ENCODE results near the gene TLK2.
A peak's percentile ranks its signal among the peaks of the same experiment; 100 is the strongest.
"Not testable (repeated sequence)": the region's sequence is repeated elsewhere in the genome, so short reads cannot be mapped to it uniquely, and the experiment has no call there.

The TLK2 gene

DNA sequence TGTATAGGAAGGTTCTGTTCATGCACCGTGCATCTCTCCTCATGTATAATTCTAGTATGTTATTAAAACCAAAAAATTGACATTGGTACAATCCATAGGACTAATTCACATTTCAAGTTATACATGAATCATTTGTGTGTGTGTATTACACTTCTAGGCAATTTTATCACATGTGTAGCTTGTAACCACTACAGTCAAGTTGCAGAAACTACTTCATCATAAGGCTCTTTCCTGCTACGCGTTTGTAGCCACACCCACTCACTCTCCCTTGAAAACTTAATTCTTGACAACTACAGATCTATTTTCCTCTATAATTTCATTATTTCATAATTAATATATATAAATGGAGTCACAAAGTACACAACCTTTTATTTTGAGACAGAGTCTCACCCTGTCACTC is 32.4 kb downstream of the TLK2 start:
- Histone ChIP-seq H3K27ac (ENCODE audit: low read depth in 2 of 2, low read length in 2 of 2) (peak overlapping the region; percentile 38 to 61), H3K4me1 (ENCODE audit: control insufficient read depth in 2 of 2, insufficient read depth in 2 of 2, low read length in 2 of 2) (peaks cover 0 to 19% of the 10 kb centered on the region in 2 donors)
- H3K9me3 ChIP-seq (ENCODE audit: control insufficient read depth in 2 of 2, low read length in 2 of 2); H3K9ac ChIP-seq (ENCODE audit: low read depth in 1 of 2, low read length in 2 of 2); H3K27me3 ChIP-seq (ENCODE audit: control insufficient read depth in 2 of 2, insufficient read depth in 2 of 2, low read length in 2 of 2); H3K4me3 ChIP-seq (ENCODE audit: low read length in 2 of 2); H3K36me3 ChIP-seq (ENCODE audit: control insufficient read depth in 2 of 2, insufficient read depth in 2 of 2, low read length in 2 of 2): not testable (repeated sequence)

DNA sequence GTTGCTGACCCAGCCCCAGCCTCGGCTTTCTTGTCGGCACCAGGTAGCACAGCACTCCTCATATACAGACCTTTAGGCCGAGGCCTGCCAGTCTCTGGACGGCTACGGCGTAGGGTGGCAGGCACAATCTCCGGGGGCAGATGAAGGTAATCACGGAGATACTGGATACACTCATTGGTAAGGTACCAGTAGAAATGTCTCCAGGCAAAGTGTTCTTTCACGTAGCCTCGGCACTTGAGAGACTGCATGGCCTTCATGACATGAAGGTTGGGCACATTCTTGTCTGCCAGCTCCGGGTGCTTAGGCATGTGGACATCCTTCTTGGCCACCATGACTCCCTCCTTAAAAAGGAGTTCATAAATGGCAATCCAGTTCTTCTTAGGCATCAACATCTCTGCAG is 37.8 kb downstream of the TLK2 start:
- H3K4me1 ChIP-seq (ENCODE audit: control insufficient read depth in 2 of 2, insufficient read depth in 2 of 2, low read length in 2 of 2); H3K4me3 ChIP-seq (ENCODE audit: low read length in 2 of 2); H3K9ac ChIP-seq (ENCODE audit: low read depth in 1 of 2, low read length in 2 of 2); H3K27me3 ChIP-seq (ENCODE audit: control insufficient read depth in 2 of 2, insufficient read depth in 2 of 2, low read length in 2 of 2); H3K9me3 ChIP-seq (ENCODE audit: control insufficient read depth in 2 of 2, low read length in 2 of 2); H3K27ac ChIP-seq (ENCODE audit: low read depth in 2 of 2, low read length in 2 of 2); H3K36me3 ChIP-seq (ENCODE audit: control insufficient read depth in 2 of 2, insufficient read depth in 2 of 2, low read length in 2 of 2): not testable (repeated sequence)

DNA sequence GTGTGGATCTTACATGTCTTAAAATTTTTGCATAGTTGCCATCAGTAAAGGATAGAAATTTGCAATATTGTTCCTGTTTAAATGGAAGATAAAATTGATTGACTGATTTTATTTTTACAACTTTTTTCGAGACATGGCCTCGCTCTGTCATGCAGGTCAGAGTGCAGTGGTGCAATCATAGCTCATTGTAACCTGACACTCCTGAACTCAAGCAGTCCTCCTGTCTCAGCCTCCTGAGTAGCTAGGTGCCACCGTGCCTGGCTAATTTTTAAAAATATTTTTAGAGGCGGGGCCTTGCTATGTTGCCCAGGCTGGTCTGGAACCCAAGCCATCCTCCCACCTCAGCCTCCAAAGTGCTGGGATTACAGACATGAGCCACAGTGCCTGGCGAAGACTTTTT is 42.7 kb downstream of the TLK2 start:
- not testable (repeated sequence) for H3K4me3 ChIP-seq (ENCODE audit: low read length in 2 of 2); H3K9ac ChIP-seq (ENCODE audit: low read depth in 1 of 2, low read length in 2 of 2); H3K27me3 ChIP-seq (ENCODE audit: control insufficient read depth in 2 of 2, insufficient read depth in 2 of 2, low read length in 2 of 2); H3K9me3 ChIP-seq (ENCODE audit: control insufficient read depth in 2 of 2, low read length in 2 of 2); H3K27ac ChIP-seq (ENCODE audit: low read depth in 2 of 2, low read length in 2 of 2); H3K4me1 ChIP-seq (ENCODE audit: control insufficient read depth in 2 of 2, insufficient read depth in 2 of 2, low read length in 2 of 2)
- peaks cover 3 to 17% of the 10 kb centered on the region in 2 donors for H3K36me3 ChIP-seq (ENCODE audit: control insufficient read depth in 2 of 2, insufficient read depth in 2 of 2, low read length in 2 of 2)

DNA sequence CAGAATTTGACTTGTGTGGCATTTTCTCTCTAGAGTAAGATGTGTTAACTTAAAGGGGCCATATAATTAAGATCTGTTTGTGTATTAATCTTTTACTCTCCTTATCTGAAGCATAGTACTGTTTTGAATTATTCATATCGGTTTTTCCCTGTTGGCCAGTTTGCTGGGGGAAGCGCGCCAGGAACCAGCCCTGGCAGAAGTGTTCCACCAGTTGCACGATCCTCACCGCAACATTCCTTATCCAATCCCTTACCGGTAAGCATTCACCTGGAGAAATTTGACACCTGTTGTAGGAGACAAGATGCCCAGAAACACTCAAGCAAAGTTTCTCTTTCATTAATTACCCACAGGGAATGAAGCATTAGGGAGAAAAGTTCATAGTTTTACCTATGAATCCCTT is 45.5 kb downstream of the TLK2 start:
- not testable (repeated sequence) for H3K4me1 ChIP-seq (ENCODE audit: control insufficient read depth in 2 of 2, insufficient read depth in 2 of 2, low read length in 2 of 2); H3K9me3 ChIP-seq (ENCODE audit: control insufficient read depth in 2 of 2, low read length in 2 of 2); H3K4me3 ChIP-seq (ENCODE audit: low read length in 2 of 2); H3K9ac ChIP-seq (ENCODE audit: low read depth in 1 of 2, low read length in 2 of 2); H3K27ac ChIP-seq (ENCODE audit: low read depth in 2 of 2, low read length in 2 of 2); H3K27me3 ChIP-seq (ENCODE audit: control insufficient read depth in 2 of 2, insufficient read depth in 2 of 2, low read length in 2 of 2)
- peaks cover 3 to 18% of the 10 kb centered on the region in 2 donors for H3K36me3 ChIP-seq (ENCODE audit: control insufficient read depth in 2 of 2, insufficient read depth in 2 of 2, low read length in 2 of 2)

DNA sequence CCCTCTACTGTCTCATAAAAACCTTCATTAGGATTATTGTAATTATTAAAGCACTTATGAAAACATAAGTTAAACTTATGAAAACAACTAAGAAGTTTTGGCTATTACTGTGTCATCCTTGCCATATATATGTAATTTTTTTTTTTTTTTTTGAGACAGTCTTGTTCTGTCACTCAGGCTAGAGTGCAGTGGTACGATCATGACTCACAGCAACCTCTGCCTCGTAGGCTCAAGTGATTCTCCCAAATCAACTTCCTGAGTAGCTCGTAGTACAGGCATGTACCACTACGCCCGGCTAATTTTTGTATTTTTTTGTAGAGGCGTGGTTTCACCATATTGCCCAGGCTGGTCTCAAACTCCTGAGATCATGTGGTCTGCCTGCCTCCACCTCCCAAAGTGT is 46.7 kb downstream of the TLK2 start:
- H3K4me1 ChIP-seq (ENCODE audit: control insufficient read depth in 2 of 2, insufficient read depth in 2 of 2, low read length in 2 of 2); H3K27ac ChIP-seq (ENCODE audit: low read depth in 2 of 2, low read length in 2 of 2); H3K9me3 ChIP-seq (ENCODE audit: control insufficient read depth in 2 of 2, low read length in 2 of 2); H3K9ac ChIP-seq (ENCODE audit: low read depth in 1 of 2, low read length in 2 of 2); H3K4me3 ChIP-seq (ENCODE audit: low read length in 2 of 2); H3K27me3 ChIP-seq (ENCODE audit: control insufficient read depth in 2 of 2, insufficient read depth in 2 of 2, low read length in 2 of 2): not testable (repeated sequence)
- peaks cover 3 to 18% of the 10 kb centered on the region in 2 donors for H3K36me3 ChIP-seq (ENCODE audit: control insufficient read depth in 2 of 2, insufficient read depth in 2 of 2, low read length in 2 of 2)

DNA sequence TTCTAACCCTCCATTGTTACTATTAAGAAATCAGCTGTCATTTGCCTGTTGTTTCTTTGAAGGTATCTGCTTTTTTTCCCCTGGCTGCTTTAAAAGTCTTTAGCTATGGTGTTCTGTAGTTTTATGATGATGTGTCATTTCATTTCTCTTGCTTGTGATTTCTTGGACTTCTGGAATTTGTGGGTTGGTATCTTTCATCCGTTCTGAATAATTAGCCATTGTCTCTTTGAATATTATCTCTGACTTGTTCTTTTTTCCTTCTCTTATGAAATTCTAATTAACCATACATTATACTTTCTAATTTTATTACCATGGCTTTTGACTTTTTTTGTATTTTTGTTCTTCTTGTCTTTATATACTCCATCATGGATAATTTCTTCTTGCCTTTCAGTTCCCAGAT is 52.3 kb downstream of the TLK2 start:
- H3K4me1 ChIP-seq (ENCODE audit: control insufficient read depth in 2 of 2, insufficient read depth in 2 of 2, low read length in 2 of 2); H3K9me3 ChIP-seq (ENCODE audit: control insufficient read depth in 2 of 2, low read length in 2 of 2); H3K4me3 ChIP-seq (ENCODE audit: low read length in 2 of 2); H3K9ac ChIP-seq (ENCODE audit: low read depth in 1 of 2, low read length in 2 of 2); H3K27ac ChIP-seq (ENCODE audit: low read depth in 2 of 2, low read length in 2 of 2); H3K27me3 ChIP-seq (ENCODE audit: control insufficient read depth in 2 of 2, insufficient read depth in 2 of 2, low read length in 2 of 2); H3K36me3 ChIP-seq (ENCODE audit: control insufficient read depth in 2 of 2, insufficient read depth in 2 of 2, low read length in 2 of 2): not testable (repeated sequence)

DNA sequence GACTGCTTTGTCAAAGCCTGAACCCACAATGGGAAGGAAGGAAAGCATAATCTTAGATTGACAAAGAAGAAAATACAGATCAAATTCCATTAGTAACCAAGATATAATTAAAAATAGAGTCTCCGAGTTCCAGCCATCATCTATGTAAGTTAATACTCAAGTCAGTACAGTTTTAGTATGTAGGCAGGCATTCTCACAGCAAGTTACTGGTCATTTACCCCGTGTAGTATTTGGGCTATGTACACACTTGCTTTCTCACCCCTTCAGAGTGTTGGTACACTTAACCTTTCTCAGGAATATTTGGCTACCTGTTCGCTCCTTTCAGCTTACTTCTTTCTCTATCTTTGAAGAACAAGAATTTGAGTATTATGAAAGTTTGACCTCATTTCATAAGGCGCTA is 57.9 kb downstream of the TLK2 start:
- H3K27me3 ChIP-seq (ENCODE audit: control insufficient read depth in 2 of 2, insufficient read depth in 2 of 2, low read length in 2 of 2); H3K4me1 ChIP-seq (ENCODE audit: control insufficient read depth in 2 of 2, insufficient read depth in 2 of 2, low read length in 2 of 2); H3K9ac ChIP-seq (ENCODE audit: low read depth in 1 of 2, low read length in 2 of 2); H3K9me3 ChIP-seq (ENCODE audit: control insufficient read depth in 2 of 2, low read length in 2 of 2); H3K27ac ChIP-seq (ENCODE audit: low read depth in 2 of 2, low read length in 2 of 2); H3K4me3 ChIP-seq (ENCODE audit: low read length in 2 of 2): not testable (repeated sequence)
- peaks cover 17 to 20% of the 10 kb centered on the region in 2 donors for H3K36me3 ChIP-seq (ENCODE audit: control insufficient read depth in 2 of 2, insufficient read depth in 2 of 2, low read length in 2 of 2)

DNA sequence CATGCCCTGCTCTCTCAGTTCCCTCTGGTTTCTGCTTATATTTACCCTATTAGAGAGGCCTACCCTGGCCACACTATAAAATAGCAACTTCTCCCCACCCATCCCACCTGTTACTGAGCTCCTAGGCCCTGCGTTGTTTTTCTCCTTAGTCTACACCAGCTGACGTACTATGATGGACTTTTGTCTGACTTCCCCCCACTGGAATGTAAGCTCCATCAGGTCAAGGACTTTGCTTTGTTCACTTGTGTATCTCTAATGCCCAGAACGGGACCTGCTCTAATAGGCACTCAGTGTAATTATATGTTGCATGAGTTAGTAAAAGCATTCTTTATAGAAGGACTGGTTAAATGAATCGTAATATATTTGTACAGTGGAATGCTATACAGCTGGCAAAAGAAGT is 62.4 kb downstream of the TLK2 start:
- H3K9me3 ChIP-seq (ENCODE audit: control insufficient read depth in 2 of 2, low read length in 2 of 2); H3K27me3 ChIP-seq (ENCODE audit: control insufficient read depth in 2 of 2, insufficient read depth in 2 of 2, low read length in 2 of 2); H3K27ac ChIP-seq (ENCODE audit: low read depth in 2 of 2, low read length in 2 of 2); H3K9ac ChIP-seq (ENCODE audit: low read depth in 1 of 2, low read length in 2 of 2); H3K4me1 ChIP-seq (ENCODE audit: control insufficient read depth in 2 of 2, insufficient read depth in 2 of 2, low read length in 2 of 2); H3K4me3 ChIP-seq (ENCODE audit: low read length in 2 of 2): not testable (repeated sequence)
- H3K36me3 ChIP-seq (ENCODE audit: control insufficient read depth in 2 of 2, insufficient read depth in 2 of 2, low read length in 2 of 2) = peaks cover 17 to 22% of the 10 kb centered on the region in 2 donors

DNA sequence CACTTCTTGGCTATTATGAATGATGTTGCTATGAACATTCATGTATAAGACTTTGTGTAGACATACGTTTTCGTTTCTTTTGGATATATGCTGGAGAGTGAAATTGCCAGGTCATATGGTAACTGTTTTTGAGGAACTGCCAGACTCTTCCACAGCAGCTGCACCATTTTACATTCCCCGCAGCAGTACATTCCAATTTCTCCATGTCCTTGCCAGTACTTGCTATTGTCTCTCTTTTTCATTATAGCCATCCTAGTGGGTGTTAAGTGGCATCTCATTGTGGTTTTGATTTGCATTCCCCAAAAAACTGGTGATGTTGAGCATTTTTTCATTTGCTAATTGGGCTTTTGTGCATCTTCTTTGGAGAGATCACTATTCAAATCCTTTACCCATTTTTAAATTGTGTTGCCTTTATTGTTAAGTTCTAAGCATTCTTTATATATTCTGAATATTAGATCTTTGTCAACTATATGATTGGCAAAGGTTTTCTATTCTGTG is 64.7 kb downstream of the TLK2 start:
- H3K27ac ChIP-seq (ENCODE audit: low read depth in 2 of 2, low read length in 2 of 2); H3K27me3 ChIP-seq (ENCODE audit: control insufficient read depth in 2 of 2, insufficient read depth in 2 of 2, low read length in 2 of 2); H3K9me3 ChIP-seq (ENCODE audit: control insufficient read depth in 2 of 2, low read length in 2 of 2); H3K9ac ChIP-seq (ENCODE audit: low read depth in 1 of 2, low read length in 2 of 2); H3K4me1 ChIP-seq (ENCODE audit: control insufficient read depth in 2 of 2, insufficient read depth in 2 of 2, low read length in 2 of 2); H3K4me3 ChIP-seq (ENCODE audit: low read length in 2 of 2): not testable (repeated sequence)
- H3K36me3 ChIP-seq (ENCODE audit: control insufficient read depth in 2 of 2, insufficient read depth in 2 of 2, low read length in 2 of 2) = peaks cover 6 to 10% of the 10 kb centered on the region in 2 donors

DNA sequence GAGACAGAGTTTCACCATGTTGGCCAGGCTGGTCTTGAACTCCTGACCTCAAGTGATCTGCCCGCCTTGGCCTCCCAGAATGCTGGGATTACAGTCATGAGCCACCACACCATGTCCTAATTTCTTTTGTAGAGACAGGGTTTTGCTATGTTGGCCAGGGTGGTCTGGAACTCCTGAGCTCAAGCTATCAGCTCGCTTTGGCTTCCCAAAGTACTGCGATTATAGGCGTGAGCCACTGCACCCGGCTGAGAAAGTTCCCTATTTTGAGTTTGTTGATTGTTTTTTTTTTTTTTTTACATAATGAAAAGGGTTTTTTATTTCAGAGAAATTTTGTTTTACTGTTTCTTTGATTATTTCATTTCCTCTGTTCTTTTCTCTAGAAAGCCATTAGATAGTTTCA is 67.4 kb downstream of the TLK2 start:
- not testable (repeated sequence) for H3K27me3 ChIP-seq (ENCODE audit: control insufficient read depth in 2 of 2, insufficient read depth in 2 of 2, low read length in 2 of 2)

More for the DNA sequence above, 67.4 kb downstream of the TLK2 start:
- H3K36me3 ChIP-seq (ENCODE audit: control insufficient read depth in 2 of 2, insufficient read depth in 2 of 2, low read length in 2 of 2); H3K9ac ChIP-seq (ENCODE audit: low read depth in 1 of 2, low read length in 2 of 2); H3K9me3 ChIP-seq (ENCODE audit: control insufficient read depth in 2 of 2, low read length in 2 of 2); H3K4me3 ChIP-seq (ENCODE audit: low read length in 2 of 2); H3K27ac ChIP-seq (ENCODE audit: low read depth in 2 of 2, low read length in 2 of 2); H3K4me1 ChIP-seq (ENCODE audit: control insufficient read depth in 2 of 2, insufficient read depth in 2 of 2, low read length in 2 of 2): not testable (repeated sequence)

Measured in mucosa of rectum (tissue), 2 donors.